Breast epithelium (tissue), 4 donors: Measurements from ENCODE around the gene STX18. TPM values are rescaled to one million over a fixed set of nuclear protein-coding genes. Genes with fewer than 3 reads are reported as not detected.

Experiments used
- DNase-seq, 2 donors: peaks; one replicate each; pipeline ENCODE4 v3.0.0-alpha.2; 2019; ENCODE audit warnings: low spot score in 2 of 2
- H3K27ac ChIP-seq, 2 donors: fragments of 200-600 bp; sonication (generic) in 1 of 2; one replicate each; pipeline ENCODE4 v1.5.1; 2016 to 2019; ENCODE audit warnings: mild to moderate bottlenecking in 1 of 2
- H3K27me3 ChIP-seq, 2 donors: fragments of 200-600 bp; sonication (generic) in 1 of 2; one replicate each; pipeline versions ENCODE4 v1.5.1 to v1.6.0; 2017 to 2019; ENCODE audit warnings: control low read depth in 1 of 2, mild to moderate bottlenecking in 1 of 2
- H3K36me3 ChIP-seq: fragments of 200-600 bp; one replicate; pipeline ENCODE4 v1.5.1; 2019
- H3K4me1 ChIP-seq, 2 donors: fragments of 200-600 bp; sonication (generic); one replicate each; pipeline ENCODE4 v1.5.1; 2016 to 2019; ENCODE audit warnings: control low read depth in 1 of 2
- H3K4me3 ChIP-seq, 3 donors: fragments of 200-600 bp; sonication (generic); 1 replicate in 2 of 3; 2 replicates in 1 of 3; pipeline ENCODE4 v1.5.1; 2016 to 2019; ENCODE audit warnings: mild to moderate bottlenecking in 3 of 3, moderate library complexity in 2 of 3
- H3K9me3 ChIP-seq, 2 donors: fragments of 200-600 bp; sonication (generic) in 1 of 2; one replicate each; pipeline ENCODE4 v1.5.1; 2016 to 2019; ENCODE audit warnings: control low read depth in 1 of 2
- CTCF ChIP-seq, 3 donors: fragments of 450-650 bp; IDR thresholded peaks; one replicate each; pipeline ENCODE4 v1.5.1; 2016 to 2017; ENCODE audit warnings: antibody characterized with exemption in 3 of 3, mild to moderate bottlenecking in 3 of 3, moderate library complexity in 3 of 3
- POLR2A ChIP-seq: fragments of 450-650 bp; IDR thresholded peaks from one replicate; pipeline ENCODE4 v1.6.1; 2016; ENCODE audit warnings: antibody characterized with exemption, mild to moderate bottlenecking, moderate library complexity
- POLR2AphosphoS5 ChIP-seq, 3 donors: sonication (generic); formaldehyde crosslinking; IDR thresholded peaks; one replicate each; pipeline ENCODE4 v1.6.1; 2017; ENCODE audit warnings: antibody characterized with exemption in 3 of 3
- intact Hi-C: fragments of 100-400 bp; cut with DNase I; formaldehyde crosslinking; loops from one replicate; pipeline ENCODE4 v1.15.1; 2023; ENCODE audit warnings: low total_unique reads
- total RNA-seq, 3 donors: library from RNA; depleted of rRNA; stranded (reverse); fragments of >200 nt; gene quantifications; one replicate each; pipeline ENCODE4 v1.1.0, GENCODE V29; 2016

Gene STX18
- total RNA-seq, 3 donors from 2014 or later, result 32.2 to 36.3 (median 32.8) TPM

- no peak for TF ChIP-seq POLR2A
- no peak for TF ChIP-seq CTCF (IDR thresholded peaks at IDR 0.05)
- TF ChIP-seq POLR2AphosphoS5 (IDR thresholded peaks at IDR 0.05), result no peak
- no peak overlapping the region for H3K27ac ChIP-seq
- H3K9me3 ChIP-seq, result no peaks in the 10 kb centered on the region
- H3K4me3 ChIP-seq, result no peak overlapping the region
- intact Hi-C loops, result no loop called here
- DNase-seq, result peak in 1 of 2 donors; percentile 30
- H3K36me3 ChIP-seq, result no peaks in the 10 kb centered on the region
- H3K27me3 ChIP-seq, result no peaks in the 10 kb centered on the region
- H3K4me1 ChIP-seq, result no peaks in the 10 kb centered on the region
Measured at GRCh38 chr4:4426511-4427120, 115.2 kb downstream of the STX18 start.

GRCh38 chr4:4425696-4426095 is 116.2 kb downstream of the STX18 start:
- intact Hi-C loops, result no loop called here
- no peak overlapping the region for H3K27ac ChIP-seq
- no peaks in the 10 kb centered on the region for H3K9me3 ChIP-seq
- H3K36me3 ChIP-seq, result no peaks in the 10 kb centered on the region
- TF ChIP-seq POLR2AphosphoS5 (IDR thresholded peaks at IDR 0.05) (no peak), CTCF (IDR thresholded peaks at IDR 0.05) (no peak), POLR2A (no peak)
- no peaks in the 10 kb centered on the region for H3K27me3 ChIP-seq
- H3K4me3 ChIP-seq, result no peak overlapping the region
- no peaks in the 10 kb centered on the region for H3K4me1 ChIP-seq
- DNase-seq, result no peak

- Histone ChIP-seq H3K4me3 (no peak overlapping the region), H3K27me3 (no peaks in the 10 kb centered on the region), H3K9me3 (no peaks in the 10 kb centered on the region), H3K27ac (no peak overlapping the region), H3K36me3 (no peaks in the 10 kb centered on the region), H3K4me1 (no peaks in the 10 kb centered on the region)
- intact Hi-C loops, result no loop called here
- no peak for TF ChIP-seq POLR2AphosphoS5 (IDR thresholded peaks at IDR 0.05)
- no peak for DNase-seq
Measured at GRCh38 chr4:4425119-4425690, 116.6 kb downstream of the STX18 start.

GRCh38 chr4:4424499-4425115 is 117.2 kb downstream of the STX18 start:
- no peak for DNase-seq
- H3K4me3 ChIP-seq, result no peak overlapping the region
- no peaks in the 10 kb centered on the region for H3K4me1 ChIP-seq
- no peaks in the 10 kb centered on the region for H3K36me3 ChIP-seq
- intact Hi-C loops, result no loop called here
- H3K27me3 ChIP-seq, result no peaks in the 10 kb centered on the region
- TF ChIP-seq POLR2AphosphoS5 (IDR thresholded peaks at IDR 0.05) (no peak), CTCF (IDR thresholded peaks at IDR 0.05) (no peak), POLR2A (no peak)
- H3K27ac ChIP-seq, result no peak overlapping the region
- H3K9me3 ChIP-seq, result no peaks in the 10 kb centered on the region

- Histone ChIP-seq H3K9me3 (no peaks in the 10 kb centered on the region), H3K27me3 (no peaks in the 10 kb centered on the region), H3K4me3 (no peak overlapping the region), H3K4me1 (no peaks in the 10 kb centered on the region), H3K27ac (no peak overlapping the region), H3K36me3 (no peaks in the 10 kb centered on the region)
- no peak for DNase-seq
- intact Hi-C loops, result no loop called here
- TF ChIP-seq POLR2AphosphoS5 (IDR thresholded peaks at IDR 0.05), result no peak
- TF ChIP-seq POLR2A, result no peak
- TF ChIP-seq CTCF (IDR thresholded peaks at IDR 0.05), result no peak
Measured at GRCh38 chr4:4423706-4424498, 117.9 kb downstream of the STX18 start.
